ENCODE data around the gene STK25.
"Not testable (repeated sequence)": the region's sequence is repeated elsewhere in the genome, so short reads cannot be mapped to it uniquely, and the experiment has no call there.

STK25 gene

GRCh38 chr2:241461693-241462677, 46.4 kb downstream of the STK25 start:
- DNase-seq, result no peak

GRCh38 chr2:241460631-241461030, 47.8 kb downstream of the STK25 start:
- DNase-seq, result no peak

- DNase-seq, result no peak
These were observed 48.9 kb downstream of the STK25 start for GRCh38 chr2:241459520-241459919.

GRCh38 chr2:241458687-241459086, 49.7 kb downstream of the STK25 start:
- no peak for DNase-seq

GRCh38 chr2:241456546-241456945, 51.8 kb downstream of the STK25 start:
- no peak for DNase-seq

GRCh38 chr2:241454837-241455485, 53.4 kb downstream of the STK25 start:
- DNase-seq, result no peak

GRCh38 chr2:241453919-241454318, 54.5 kb downstream of the STK25 start:
- DNase-seq, result not testable (repeated sequence)

GRCh38 chr2:241451840-241452506, 56.4 kb downstream of the STK25 start:
- no peak for DNase-seq

- DNase-seq, result not testable (repeated sequence)
These were observed 58.3 kb downstream of the STK25 start for GRCh38 chr2:241450092-241450491.

GRCh38 chr2:241445426-241445825, 63.0 kb downstream of the STK25 start:
- no peak for DNase-seq

- no peak for DNase-seq
These were observed 64.7 kb downstream of the STK25 start for GRCh38 chr2:241443486-241444223.

All from left hindlimb (tissue), 1 donor.